Stimulated activated CD4-positive, alpha-beta T cell treated with anti-CD3 and anti-CD28 coated beads, Interleukin-2, amount 100 ng/mL, for 24 hours (primary cell): Measurements from ENCODE around the gene INHBA.

Experiments
- DNase-seq, 2 donors: peaks; one replicate each; pipeline ENCODE4 v3.0.0-alpha.2; 2020

The INHBA gene

DNA sequence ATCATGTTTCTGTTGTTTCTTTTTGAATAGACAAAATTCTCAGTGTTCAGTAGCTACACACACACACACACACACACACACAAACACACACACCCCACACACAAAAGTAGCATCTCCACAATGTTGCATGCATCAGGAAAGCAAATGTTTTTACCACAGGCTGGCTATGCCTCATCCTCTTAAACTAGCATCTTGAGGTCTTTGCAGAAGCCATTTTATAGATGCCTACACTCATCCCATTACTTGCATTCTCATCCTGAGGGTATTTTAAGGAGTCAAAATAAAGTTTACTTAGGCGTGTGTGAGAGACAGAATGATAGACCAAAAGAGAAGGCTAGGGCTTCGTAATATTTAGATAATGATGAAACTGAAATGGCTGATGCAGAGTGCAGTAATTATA lies 7.9 kb upstream of the INHBA start:
- DNase-seq, result no peak

- DNase-seq, result no peak
These were observed 6.7 kb upstream of the INHBA start for GRCh38 chr7:41709621-41710020.

DNA sequence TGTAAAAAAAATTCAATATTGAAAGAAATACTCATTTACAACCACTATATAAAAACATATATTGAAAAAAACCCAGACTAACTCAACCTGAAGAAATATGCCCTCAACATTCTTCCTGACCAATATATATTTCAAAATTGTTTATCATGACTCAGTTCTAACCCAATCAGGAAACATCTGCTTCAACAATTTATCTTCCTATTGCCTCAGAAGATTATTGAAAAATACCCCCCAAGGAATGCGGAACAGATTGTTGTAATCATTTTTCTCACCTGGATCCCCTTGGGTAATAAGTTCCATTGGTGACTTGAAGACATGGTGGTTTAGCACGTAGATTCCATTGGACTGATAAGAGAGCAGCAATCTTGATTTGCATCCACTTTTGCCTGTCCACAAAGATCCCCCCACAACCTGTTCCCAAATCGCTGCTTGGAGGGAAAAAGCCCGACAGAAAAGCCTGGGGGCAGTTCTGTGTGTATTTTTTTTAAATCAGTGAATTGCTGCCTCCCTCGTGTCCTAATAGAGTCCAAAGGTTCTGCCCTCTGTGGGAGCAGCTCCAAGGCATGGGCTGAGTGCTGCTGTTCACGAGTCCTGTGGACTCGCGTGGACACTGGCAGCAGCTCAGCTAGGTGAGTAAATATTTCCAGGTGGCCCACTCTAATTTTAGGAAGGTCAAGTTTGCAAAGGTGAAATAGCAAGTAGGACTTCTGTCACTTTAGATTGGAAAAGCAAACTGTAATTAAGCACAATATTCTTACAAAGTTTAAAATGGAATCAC lies 5.9 kb upstream of the INHBA start:
- DNase-seq, result no peak

DNA sequence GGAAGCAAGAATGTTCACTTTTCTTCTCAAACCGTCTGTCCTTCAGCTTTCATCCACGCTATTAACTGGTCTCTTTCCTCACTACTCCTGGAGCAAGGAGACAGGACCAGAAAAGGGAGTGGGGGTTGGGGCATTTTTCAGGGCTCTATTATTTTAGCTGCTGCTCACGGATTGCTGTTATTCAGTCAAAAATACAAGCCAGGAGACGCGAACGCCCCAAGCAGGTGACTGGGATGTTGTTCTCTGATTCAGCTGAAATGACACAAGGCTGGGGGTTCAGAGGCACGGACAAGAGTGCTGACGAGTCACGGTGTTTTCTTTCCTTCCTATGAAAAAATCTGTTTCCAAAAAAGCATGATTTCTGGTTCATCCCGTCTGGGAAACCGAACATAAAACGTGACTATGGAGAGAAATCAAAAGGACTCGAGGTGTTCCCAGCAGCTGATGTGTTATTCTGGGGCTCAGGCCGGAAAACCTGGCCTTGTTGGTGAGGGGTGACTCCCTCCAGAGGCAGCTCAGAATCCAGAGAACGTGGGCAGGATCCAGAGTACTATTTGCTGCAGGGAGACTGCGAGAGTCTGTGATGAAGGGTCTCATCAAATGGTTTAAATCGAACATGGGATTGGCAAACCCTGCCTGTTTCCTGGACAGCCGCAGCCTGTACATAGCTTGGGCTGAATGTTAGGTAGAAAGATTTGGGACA lies 3.5 kb upstream of the INHBA start:
- no peak for DNase-seq

- DNase-seq, result peak; percentile 48 to 63
These were observed 2.4 kb upstream of the INHBA start for GRCh38 chr7:41705109-41705901.

- DNase-seq, result no peak
These were observed 1.6 kb downstream of the INHBA start for GRCh38 chr7:41701068-41701941.

DNA sequence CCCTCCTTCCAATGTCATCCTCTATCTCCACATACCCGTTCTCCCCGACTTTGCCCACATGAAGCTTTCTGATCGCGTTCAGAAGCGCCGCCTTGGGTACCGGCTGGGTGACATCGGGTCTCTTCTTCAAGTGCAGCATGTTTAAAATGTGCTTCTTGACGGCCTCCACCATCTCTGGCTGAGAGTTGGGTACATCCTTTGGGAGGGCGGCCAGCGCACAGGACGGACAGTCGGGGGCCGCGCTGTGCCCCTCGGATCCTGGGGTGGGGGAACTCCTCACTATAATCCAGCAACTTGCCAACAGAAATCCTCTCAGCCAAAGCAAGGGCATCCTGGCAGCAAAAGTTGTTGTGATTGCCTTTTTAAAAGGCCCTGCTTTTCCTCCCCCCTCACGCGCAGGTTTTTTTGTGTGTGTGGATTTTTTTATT lies 2.8 kb downstream of the INHBA start:
- DNase-seq, result no peak

DNA sequence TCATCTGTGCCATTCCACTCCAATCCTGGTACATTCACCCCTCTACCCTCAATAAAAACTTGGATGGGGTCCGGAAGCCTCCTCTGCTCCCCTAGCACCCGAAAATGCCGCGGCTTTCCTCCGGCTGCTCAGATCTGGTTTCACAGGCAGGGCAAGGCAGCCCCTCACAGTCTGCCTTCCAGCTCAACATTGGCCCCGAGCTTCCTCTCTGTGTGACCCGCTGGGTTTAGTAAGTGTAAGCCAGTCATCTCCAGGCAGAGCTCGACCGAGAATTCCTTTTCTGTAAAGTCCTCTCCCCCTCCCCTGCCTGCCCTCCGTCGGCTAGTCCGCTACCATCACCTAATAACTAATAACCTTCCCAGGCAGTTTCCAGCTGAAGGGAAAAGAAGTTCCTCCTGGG lies 3.4 kb downstream of the INHBA start:
- DNase-seq, result no peak

DNA sequence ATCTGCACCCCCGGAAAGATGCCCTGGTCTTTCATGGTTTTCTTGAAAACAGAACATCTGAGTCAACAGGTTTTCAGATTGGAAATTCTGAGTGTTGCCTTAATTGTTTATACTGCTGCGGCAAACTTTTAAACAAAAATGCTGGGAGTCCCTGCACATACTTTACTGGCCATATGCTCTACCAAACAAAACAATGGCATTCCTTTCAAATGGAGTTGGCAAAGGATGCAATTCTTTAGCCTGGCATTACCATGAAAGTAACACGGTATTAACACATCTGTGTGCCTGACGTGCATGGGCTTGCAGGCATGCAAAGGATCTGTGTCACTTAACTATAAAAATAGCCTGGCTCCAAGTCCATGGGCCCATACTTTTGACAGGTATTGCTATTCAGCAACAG lies 4.2 kb downstream of the INHBA start:
- DNase-seq, result no peak

GRCh38 chr7:41698114-41698513 lies 4.8 kb downstream of the INHBA start:
- no peak for DNase-seq

GRCh38 chr7:41696323-41696916 lies 6.5 kb downstream of the INHBA start:
- DNase-seq, result peak in 1 of 2 donors; percentile 48

DNA sequence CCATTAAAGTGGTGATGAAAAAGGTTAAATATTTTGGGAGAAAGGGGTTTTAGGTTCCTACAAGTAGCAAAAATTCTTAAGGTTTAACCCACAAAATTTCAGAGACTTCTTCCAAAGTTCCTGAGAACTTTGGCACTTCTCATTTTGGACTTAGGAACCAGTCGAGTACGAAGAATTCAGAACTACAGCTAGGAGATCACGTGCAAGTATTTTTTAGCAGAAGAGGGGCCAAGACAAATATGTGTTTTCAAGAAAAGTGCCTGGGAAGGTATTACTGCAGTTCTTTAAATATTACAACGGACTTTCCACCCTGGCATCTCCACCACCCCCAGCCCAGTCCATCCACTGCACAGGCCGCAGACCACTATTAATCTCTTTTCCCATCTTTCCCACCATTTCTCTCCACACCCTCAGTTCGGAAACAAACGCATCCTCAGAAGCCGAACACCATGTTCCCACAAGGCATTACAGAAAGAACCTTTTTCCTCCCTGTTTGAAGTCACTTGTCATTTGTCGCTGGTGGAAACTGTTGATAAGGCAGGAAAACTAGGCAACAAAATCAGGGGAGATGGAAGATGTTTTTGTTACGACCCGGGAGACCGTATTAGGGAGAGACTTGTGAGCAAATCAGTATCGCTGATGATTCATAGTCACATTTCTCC lies 7.1 kb downstream of the INHBA start:
- no peak for DNase-seq

DNA sequence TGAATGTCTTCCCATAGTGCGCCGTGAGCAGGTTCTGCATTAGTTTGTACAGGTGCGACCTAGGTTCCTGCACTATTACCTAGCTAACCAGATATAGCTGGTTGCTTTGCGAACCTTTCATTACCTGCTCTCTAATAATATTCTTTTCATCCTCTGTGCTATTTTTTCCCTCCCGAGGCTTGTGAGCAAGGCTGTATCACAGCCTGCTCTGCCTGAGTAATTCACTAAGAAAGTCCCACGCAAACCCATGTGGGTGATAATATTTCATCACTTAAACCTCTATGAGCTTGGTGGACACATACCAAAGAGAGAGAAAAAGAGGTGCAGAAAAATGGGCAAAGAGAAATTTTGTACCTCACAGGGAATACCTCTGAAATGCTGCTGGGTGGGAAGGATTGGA lies 8.4 kb downstream of the INHBA start:
- DNase-seq, result no peak

- no peak for DNase-seq
These were observed 9.5 kb downstream of the INHBA start for GRCh38 chr7:41693150-41693997.

- DNase-seq, result no peak
These were observed 10.6 kb downstream of the INHBA start for GRCh38 chr7:41692251-41692650.

DNA sequence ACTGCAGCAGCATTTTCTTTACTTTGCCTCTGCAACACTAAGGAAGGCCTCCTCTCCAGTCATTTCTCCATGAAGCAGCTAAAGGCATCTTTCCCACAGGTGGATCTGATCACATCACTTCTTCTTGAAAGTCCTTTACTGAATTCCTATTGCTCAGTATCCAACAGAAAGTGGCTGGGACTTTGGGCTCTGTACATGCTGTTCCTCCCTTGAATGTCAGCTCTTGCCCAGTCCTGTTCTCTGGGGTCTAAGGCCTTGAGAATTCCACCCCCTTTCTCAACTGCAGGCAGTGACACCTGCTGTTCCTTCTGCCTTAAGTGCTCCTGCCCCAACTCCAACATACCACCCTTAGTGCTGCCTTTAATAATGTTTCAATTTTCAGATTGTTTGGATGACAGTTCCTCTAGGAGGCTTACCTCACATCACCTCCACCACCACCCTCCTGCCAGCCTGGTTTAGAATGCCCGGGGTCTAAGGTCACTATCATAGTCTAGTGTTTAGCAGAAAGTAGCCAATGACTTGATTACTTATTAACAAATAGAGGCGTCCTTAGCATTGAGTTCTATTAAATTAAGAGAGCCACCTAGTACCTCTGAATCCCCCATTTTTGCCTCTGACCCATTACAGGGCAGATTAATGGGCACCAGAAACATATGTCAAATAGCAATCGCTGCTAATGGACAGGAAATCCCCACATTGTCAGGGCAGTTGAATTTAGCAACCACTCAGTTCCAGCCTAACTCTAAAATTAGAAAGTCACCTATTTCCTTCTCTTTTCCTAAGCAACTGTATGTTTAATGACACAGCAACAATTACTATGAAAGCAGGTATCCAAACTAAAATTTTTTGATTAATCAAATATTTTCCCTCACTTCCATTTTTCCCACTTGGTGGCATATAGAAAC lies 11.4 kb downstream of the INHBA start:
- no peak for DNase-seq

- DNase-seq, result no peak
These were observed 13.1 kb downstream of the INHBA start for GRCh38 chr7:41689815-41690214.

- DNase-seq, result no peak
These were observed 14.0 kb downstream of the INHBA start for GRCh38 chr7:41688906-41689305.

DNA sequence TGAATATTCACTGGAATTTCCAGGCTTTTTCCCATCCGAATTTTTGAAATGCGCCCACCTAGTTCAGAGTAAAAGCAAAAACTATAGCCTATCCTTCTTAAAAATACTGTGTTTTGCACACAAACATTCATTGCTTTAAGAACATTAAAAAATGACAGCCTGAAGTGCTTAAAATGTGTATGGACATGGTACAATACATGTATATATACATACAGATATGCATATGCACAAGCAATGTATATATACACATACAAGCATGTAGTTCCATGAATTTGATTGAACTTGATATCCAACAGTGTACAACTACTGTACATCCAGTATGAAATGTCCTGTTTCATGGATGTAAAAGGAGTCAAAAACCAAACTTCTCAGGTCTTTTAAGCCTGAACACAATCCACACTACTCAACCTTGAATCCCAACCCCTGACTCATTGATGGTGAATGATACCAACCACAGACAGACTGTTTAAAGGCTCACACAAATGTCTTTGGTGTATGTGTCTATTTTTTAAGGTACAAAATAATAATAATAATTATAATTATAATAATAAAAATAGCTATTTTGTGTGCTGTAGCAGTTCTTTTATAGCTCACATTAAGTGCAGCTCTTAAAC lies 14.8 kb downstream of the INHBA start:
- DNase-seq, result no peak
